Liver (tissue), 9 donors: ENCODE data around the gene TAF1C. TPM values are rescaled to one million over a fixed set of nuclear protein-coding genes. Genes with fewer than 3 reads are reported as not detected.

Experiments used
- DNase-seq: peaks from one replicate; pipeline ENCODE4 v3.0.0-alpha.2; 2017; ENCODE audit warnings: low spot score
- H3K27ac ChIP-seq, 2 donors: one replicate each; pipeline ENCODE4 v1.7.0; 2013; ENCODE audit warnings: inconsistent platforms in 2 of 2, low read length in 2 of 2, control low read depth in 1 of 2, low read depth in 1 of 2, mild to moderate bottlenecking in 1 of 2
- H3K27me3 ChIP-seq, 4 donors: one replicate each; pipeline versions ENCODE4 v1.6.1 to v1.7.0; 2013; ENCODE audit warnings: low read length in 3 of 4, inconsistent platforms in 1 of 4, mild to moderate bottlenecking in 1 of 4, moderate library complexity in 1 of 4; ENCODE audit not compliant: control insufficient read depth in 4 of 4, insufficient read depth in 4 of 4
- H3K36me3 ChIP-seq, 4 donors: one replicate each; pipeline versions ENCODE4 v1.6.1 to v1.7.0; 2013; ENCODE audit warnings: low read length in 3 of 4, mild to moderate bottlenecking in 3 of 4, low read depth in 1 of 4, moderate library complexity in 1 of 4; ENCODE audit not compliant: control insufficient read depth in 4 of 4, insufficient read depth in 3 of 4
- H3K4me1 ChIP-seq, 4 donors: one replicate each; pipeline versions ENCODE4 v1.6.1 to v1.7.0; 2013; ENCODE audit warnings: low read length in 3 of 4, mild to moderate bottlenecking in 3 of 4, moderate library complexity in 1 of 4; ENCODE audit not compliant: control insufficient read depth in 4 of 4, insufficient read depth in 4 of 4
- H3K4me3 ChIP-seq, 3 donors: one replicate each; pipeline versions ENCODE4 v1.6.1 to v1.7.0; 2013; ENCODE audit warnings: low read length in 3 of 3, control low read depth in 1 of 3, low read depth in 1 of 3, mild to moderate bottlenecking in 1 of 3
- H3K9ac ChIP-seq, 2 donors: one replicate each; pipeline ENCODE4 v1.7.0; 2013; ENCODE audit warnings: low read length in 2 of 2, mild to moderate bottlenecking in 2 of 2, moderate library complexity in 2 of 2, control low read depth in 1 of 2, low read depth in 1 of 2
- H3K9me3 ChIP-seq, 4 donors: one replicate each; pipeline versions ENCODE4 v1.6.1 to v1.7.0; 2013; ENCODE audit warnings: low read length in 3 of 4; ENCODE audit not compliant: control insufficient read depth in 4 of 4
- ATF3 ChIP-seq: IDR thresholded peaks from 2 replicates; pipeline ENCODE4 v1.6.1; 2016; ENCODE audit warnings: antibody characterized with exemption
- CTCF ChIP-seq: fragments of 150-350 bp; IDR thresholded peaks from 2 replicates; pipeline ENCODE4 v1.5.1; 2017; ENCODE audit warnings: improper control_type of control experiment, low read depth, low read length; ENCODE audit not compliant: missing input control
- EGR1 ChIP-seq, 2 donors: IDR thresholded peaks; 2 replicates each; pipeline ENCODE4 v1.6.1; 2016 to 2018; ENCODE audit warnings: antibody characterized with exemption in 2 of 2, low read depth in 2 of 2
- FOXA1 ChIP-seq: IDR thresholded peaks from 2 replicates; pipeline ENCODE4 v1.6.1; 2016; ENCODE audit warnings: antibody characterized with exemption
- FOXA2 ChIP-seq: IDR thresholded peaks from 2 replicates; pipeline ENCODE4 v1.6.1; 2016; ENCODE audit warnings: antibody characterized with exemption
- GABPA ChIP-seq, 2 donors: IDR thresholded peaks in 1 of 2; conservative IDR thresholded peaks in 1 of 2; 2 replicates each; pipeline ENCODE4 v1.6.1; 2016; ENCODE audit warnings: antibody characterized with exemption in 2 of 2, mild to moderate bottlenecking in 1 of 2, moderate library complexity in 1 of 2
- HNF4A ChIP-seq, 2 donors: conservative IDR thresholded peaks; 2 replicates each; pipeline ENCODE4 v1.6.1; 2016; ENCODE audit warnings: antibody characterized with exemption in 2 of 2, mild to moderate bottlenecking in 2 of 2
- HNF4G ChIP-seq: IDR thresholded peaks from 2 replicates; pipeline ENCODE4 v1.6.1; 2016; ENCODE audit warnings: antibody characterized with exemption
- JUND ChIP-seq, 2 donors: IDR thresholded peaks; 2 replicates each; pipeline ENCODE4 v1.6.1; 2016; ENCODE audit warnings: antibody characterized with exemption in 2 of 2
- MAX ChIP-seq: IDR thresholded peaks from 2 replicates; pipeline ENCODE4 v1.6.1; 2016; ENCODE audit warnings: antibody characterized with exemption
- NR2F2 ChIP-seq: IDR thresholded peaks from 2 replicates; pipeline ENCODE4 v1.6.1; 2016; ENCODE audit warnings: antibody characterized with exemption
- RAD21 ChIP-seq, 2 donors: IDR thresholded peaks; 2 replicates each; pipeline ENCODE4 v1.6.1; 2016; ENCODE audit warnings: antibody characterized with exemption in 2 of 2, mild to moderate bottlenecking in 2 of 2
- REST ChIP-seq: IDR thresholded peaks from 2 replicates; pipeline ENCODE4 v1.6.1; 2016; ENCODE audit warnings: antibody characterized with exemption, mild to moderate bottlenecking
- RXRA ChIP-seq, 2 donors: IDR thresholded peaks; 2 replicates each; pipeline ENCODE4 v1.6.1; 2017 to 2018; ENCODE audit warnings: antibody characterized with exemption in 2 of 2, mild to moderate bottlenecking in 1 of 2
- SP1 ChIP-seq: IDR thresholded peaks from 2 replicates; pipeline ENCODE4 v1.6.1; 2018; ENCODE audit warnings: antibody characterized with exemption, mild to moderate bottlenecking
- TAF1 ChIP-seq: conservative IDR thresholded peaks from 2 replicates; pipeline ENCODE4 v1.6.1; 2016; ENCODE audit warnings: antibody characterized with exemption, mild to moderate bottlenecking
- YY1 ChIP-seq: IDR thresholded peaks from 2 replicates; pipeline ENCODE4 v1.6.1; 2016; ENCODE audit warnings: antibody characterized with exemption, mild to moderate bottlenecking
- ZBTB33 ChIP-seq: IDR thresholded peaks from 2 replicates; pipeline ENCODE4 v1.6.1; 2016; ENCODE audit warnings: antibody characterized with exemption
- WGBS: extraction: QIAGEN DNeasy Blood & Tissue Kit; methylation state at CpG from one replicate; pipeline ENCODE4 v1.1.7; 2013; 5-methylcytosine and 5-hydroxymethylcytosine counted together
- polyA plus RNA-seq, 2 donors: library from polyadenylated mRNA; stranded (reverse) in 1 of 2; unstranded in 1 of 2; fragments of 200-250 nt in 1 of 2; fragments of >200 nt in 1 of 2; fragmentation: Nextera tagmentation in 1 of 2; extraction: Ambion mirVana in 1 of 2; gene quantifications; one replicate each; pipeline versions ENCODE4 v1.2.1 to v1.2.3, GENCODE V29; 2013 to 2015
- total RNA-seq, 2 donors: library from RNA; depleted of rRNA; stranded (reverse); fragments of >200 nt; gene quantifications; one replicate each; pipeline ENCODE4 v1.2.3, GENCODE V29; 2014
- donor health status: healthy.
- donor health status: healthy.
- donor health status: healthy.
- donor health status: healthy.
- donor health status: healthy.

TAF1C gene
- total and polyA plus RNA-seq, 4 donors: 10.2 to 34.5 (median 11.3) TPM

- Histone ChIP-seq H3K4me1 (no peaks in the 10 kb centered on the region), H3K27ac (no peak overlapping the region), H3K4me3 (no peak overlapping the region), H3K9ac (no peak overlapping the region), H3K9me3 (no peaks in the 10 kb centered on the region), H3K36me3 (no peaks in the 10 kb centered on the region), H3K27me3 (peaks cover 0 to 5% (median 1%) of the 10 kb centered on the region in 4 donors)
- 63% methylated on average over 21 of the region's 21 CpGs for WGBS
- no peak for DNase-seq
- no peak for TF ChIP-seq ATF3
- TF ChIP-seq SP1: no peak
Measured at GRCh38 chr16:84234321-84235241, 47.7 kb upstream of the TAF1C start.

- TF ChIP-seq FOXA1 (no peak), TAF1 (no peak), ZBTB33 (no peak), JUND (IDR thresholded peaks at IDR 0.05) (no peak), RAD21 (IDR thresholded peaks at IDR 0.05) (no peak), EGR1 (IDR thresholded peaks at IDR 0.05; ENCODE audit: low read depth in 2 of 2) (no peak), RXRA (IDR thresholded peaks at IDR 0.05) (no peak), SP1 (no peak), HNF4G (no peak), NR2F2 (no peak), ATF3 (no peak), FOXA2 (no peak), CTCF (no peak), YY1 (no peak), GABPA (IDR thresholded peaks at IDR 0.05 in 1 of 2, conservative IDR thresholded peaks at IDR 0.05 in 1 of 2) (no peak), HNF4A (conservative IDR thresholded peaks at IDR 0.05) (no peak), MAX (no peak), REST (no peak)
- H3K27me3 ChIP-seq: peaks cover 0 to 5% (median 1%) of the 10 kb centered on the region in 4 donors
- H3K4me1 ChIP-seq: no peaks in the 10 kb centered on the region
- H3K27ac ChIP-seq: no peak overlapping the region
- no peaks in the 10 kb centered on the region for H3K36me3 ChIP-seq
- H3K4me3 ChIP-seq: no peak overlapping the region
- no peaks in the 10 kb centered on the region for H3K9me3 ChIP-seq
- WGBS: 80% methylated on average over 9 of the region's 9 CpGs
- no peak for DNase-seq
- no peak overlapping the region for H3K9ac ChIP-seq
Measured at GRCh38 chr16:84233748-84234147, 46.9 kb upstream of the TAF1C start.
